NCI-H2107 treated with DMSO at 0.1 percent for 48 hours (cell line): Measurements from ENCODE around the gene UBE2J2.

Source experiments
- DNase-seq: peaks from one replicate; lab custom pipeline; 2025; ENCODE audit not compliant: unreplicated experiment; lab: John Stamatoyannopoulos, UW

UBE2J2 gene

GRCh38 chr1:1309251-1310108 is 35.8 kb upstream of the UBE2J2 start:
- DNase-seq = no peak

GRCh38 chr1:1308756-1309250 is 35.1 kb upstream of the UBE2J2 start:
- DNase-seq = no peak

GRCh38 chr1:1307923-1308755 is 34.5 kb upstream of the UBE2J2 start, which contains the start of the genes ACAP3 and PUSL1:
ACAP3 (minus strand) TSS chr1:1307930; CDS start chr1:1307815, 115 bp downstream.
PUSL1 (plus strand) TSS chr1:1308597; CDS start chr1:1308644, 47 bp downstream.
- peak; percentile 11 for DNase-seq

DNA sequence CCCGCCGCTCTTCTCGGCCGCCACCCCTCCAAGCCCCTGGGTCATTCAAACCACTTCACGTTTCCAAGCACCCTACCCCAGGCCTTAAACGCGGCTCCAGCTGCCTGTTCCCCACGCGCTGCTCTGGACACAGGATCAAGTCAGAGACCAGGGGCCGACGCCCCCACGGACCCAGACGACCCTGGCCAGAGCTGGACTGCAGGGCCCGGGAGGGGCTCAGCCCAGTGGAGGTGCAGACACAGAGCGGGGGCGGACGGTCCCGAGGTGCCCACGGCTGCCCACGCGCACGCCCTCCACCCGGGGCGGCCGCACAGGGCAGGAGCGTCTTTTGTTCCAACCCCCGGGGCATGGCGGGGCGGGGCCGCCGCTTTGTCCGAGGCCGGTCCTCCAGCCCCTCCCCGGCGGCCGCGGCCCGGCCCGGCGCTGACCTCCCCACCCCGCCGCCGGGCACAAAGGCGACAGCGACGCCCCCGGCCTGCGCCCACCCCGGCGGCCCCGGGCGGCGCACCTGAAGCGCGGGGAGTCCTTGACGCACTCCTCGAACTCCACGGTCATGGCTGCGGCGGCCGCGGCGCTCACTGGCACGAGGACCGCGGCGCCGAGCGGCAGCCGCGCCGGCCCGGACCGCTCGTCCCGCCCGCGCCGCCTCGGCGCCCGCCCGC is 33.7 kb upstream of the UBE2J2 start:
- no peak for DNase-seq

DNA sequence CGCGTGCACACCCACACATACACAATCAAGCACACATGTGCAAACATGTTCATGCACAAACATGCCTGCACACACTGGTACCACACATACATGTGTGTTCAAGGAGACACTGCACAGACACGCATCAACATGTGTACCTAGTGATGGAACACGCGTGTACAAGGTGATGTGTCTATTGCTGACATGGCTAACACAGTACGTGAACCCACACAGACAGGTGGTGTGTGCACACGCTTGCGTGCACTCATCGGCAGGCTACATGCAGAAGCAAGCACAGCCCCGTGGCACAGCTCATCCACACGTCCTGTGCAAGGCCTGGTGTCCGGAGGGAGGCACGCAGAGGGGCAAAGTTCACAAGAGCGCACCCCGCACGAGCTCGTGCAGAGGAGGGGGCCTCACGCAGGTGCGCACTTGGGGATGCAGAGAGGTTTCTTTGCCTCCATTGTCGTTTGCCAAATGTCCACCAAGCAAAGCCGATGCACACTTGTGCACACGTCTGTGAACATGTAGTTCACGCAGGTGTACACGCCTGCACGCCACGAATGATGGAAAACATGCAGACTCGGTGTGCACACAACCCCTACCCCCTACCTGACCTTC is 33.1 kb upstream of the UBE2J2 start:
- no peak for DNase-seq

DNA sequence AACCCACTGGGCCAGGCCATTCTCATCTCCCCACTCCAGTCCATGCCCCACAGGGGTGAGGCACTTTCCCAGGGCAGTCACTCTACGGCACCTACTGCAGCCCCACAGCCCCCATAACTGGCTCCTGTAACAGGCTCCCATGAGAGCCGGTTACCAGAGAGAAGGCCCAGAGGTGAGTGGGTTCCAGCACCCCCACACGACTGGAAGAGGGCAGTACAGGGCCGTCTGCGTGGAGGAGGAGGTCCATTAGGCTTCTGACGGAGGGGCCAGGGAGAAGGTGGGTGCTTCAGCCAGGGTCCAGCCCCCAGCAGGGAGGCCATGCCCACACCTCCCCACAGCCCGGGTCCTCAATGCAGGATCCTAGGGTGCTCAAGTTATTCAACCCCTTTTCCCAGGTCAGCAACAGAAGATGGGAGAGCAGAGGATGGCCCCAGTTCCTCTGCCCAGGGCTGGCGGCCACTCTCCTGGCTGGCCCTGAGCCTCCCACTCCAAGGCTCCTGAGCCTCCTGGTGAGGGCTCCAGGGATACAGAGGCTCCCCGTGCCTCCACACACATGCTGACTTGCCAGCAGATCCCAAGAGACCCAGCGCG is 32.5 kb upstream of the UBE2J2 start:
- DNase-seq = no peak

DNA sequence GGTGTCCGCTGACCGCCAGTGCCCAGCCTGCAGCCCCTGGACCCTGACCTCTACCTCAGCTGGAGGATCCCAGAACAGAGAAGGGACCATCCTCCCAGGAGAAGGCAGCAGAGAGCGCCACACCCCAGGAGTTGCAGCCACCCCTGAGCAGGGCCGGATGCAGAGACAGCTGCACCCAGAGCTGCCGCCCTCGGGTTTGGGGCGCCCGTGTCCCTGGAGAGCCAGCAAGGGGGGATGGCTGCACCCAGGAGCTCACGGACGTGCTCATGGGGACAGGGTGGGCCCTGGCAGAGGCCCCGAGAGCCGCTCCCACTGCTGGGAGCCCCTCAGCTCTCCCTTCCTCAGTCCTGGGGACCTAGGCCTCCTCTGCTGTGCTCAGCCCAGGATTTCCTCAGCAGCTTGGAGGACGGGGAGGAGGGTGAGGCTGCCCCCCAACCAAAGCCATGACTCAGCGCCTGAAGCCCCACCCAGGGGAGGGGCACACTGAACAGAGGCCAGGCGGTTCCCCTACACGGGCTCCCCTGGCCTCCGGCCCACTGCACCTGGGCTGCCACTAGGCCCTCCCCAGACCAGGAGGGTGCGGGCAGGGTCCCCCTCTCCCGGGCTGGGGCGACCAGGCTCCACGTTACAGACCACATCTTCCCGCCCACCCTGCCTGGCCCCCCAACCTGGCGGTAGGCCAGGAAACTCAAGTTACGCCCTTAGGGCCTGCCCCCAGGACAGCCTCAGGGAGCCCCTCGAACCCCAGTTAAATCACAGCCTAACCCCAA is 31.8 kb upstream of the UBE2J2 start:
- no peak for DNase-seq

- DNase-seq = peak; percentile 7
These were observed 31.0 kb upstream of the UBE2J2 start for GRCh38 chr1:1304331-1305299.

- DNase-seq = no peak
These were observed 30.1 kb upstream of the UBE2J2 start for GRCh38 chr1:1303736-1304135.

GRCh38 chr1:1302951-1303509 is 29.4 kb upstream of the UBE2J2 start:
- DNase-seq = no peak

GRCh38 chr1:1302006-1302430 is 28.4 kb upstream of the UBE2J2 start:
- no peak for DNase-seq

GRCh38 chr1:1300352-1300739 is 26.7 kb upstream of the UBE2J2 start:
- DNase-seq = no peak

- no peak for DNase-seq
These were observed 26.2 kb upstream of the UBE2J2 start for GRCh38 chr1:1299686-1300351.

- DNase-seq = no peak
These were observed 25.4 kb upstream of the UBE2J2 start for GRCh38 chr1:1298861-1299685.

DNA sequence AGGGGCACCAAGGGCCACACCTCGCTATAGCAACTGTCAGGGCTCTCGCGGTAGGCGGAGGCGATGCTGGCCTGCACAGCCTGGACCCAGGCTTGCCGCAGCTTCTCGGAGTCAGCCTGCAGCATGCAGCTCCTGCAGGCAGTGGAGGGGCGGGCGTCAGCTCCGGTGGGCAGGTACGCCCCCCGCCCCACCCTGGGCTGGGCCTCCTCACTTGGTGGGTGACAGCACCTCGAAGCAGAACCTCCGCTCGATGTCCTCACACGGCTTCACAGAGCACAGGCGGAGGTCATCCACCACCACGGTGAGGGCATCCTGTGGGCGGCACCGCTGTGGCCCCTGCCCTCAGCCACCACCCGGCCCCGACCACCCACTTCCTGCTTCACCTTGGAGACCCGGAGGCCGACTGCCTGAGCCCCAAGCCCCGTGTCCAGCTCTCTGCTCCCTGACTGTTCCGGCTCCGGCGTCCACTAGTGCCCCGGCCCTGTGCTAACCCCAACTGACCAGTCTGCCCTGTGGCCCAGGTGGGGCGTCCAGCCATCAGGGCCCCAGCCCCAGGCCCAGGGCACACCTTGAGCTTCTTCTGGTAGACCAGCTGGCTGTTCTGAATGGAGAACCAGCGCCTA is 24.3 kb upstream of the UBE2J2 start:
- DNase-seq = no peak
